Dermis blood vessel endothelial cell (primary cell): ENCODE results near the gene TMEM255B. TPM values are rescaled to one million over a fixed set of nuclear protein-coding genes. Genes with fewer than 3 reads are reported as not detected.
"Not testable (repeated sequence)": the region's sequence is repeated elsewhere in the genome, so short reads cannot be mapped to it uniquely, and the experiment has no call there.

Experiments used
- DNase-seq: peaks from one replicate; pipeline ENCODE4 v3.0.0; 2010
- total RNA-seq: library from RNA; depleted of rRNA; stranded (reverse); fragments of >200 nt; gene quantifications from 2 replicates; pipeline ENCODE4 v1.2.3, GENCODE V29; 2014

Gene TMEM255B
- total RNA-seq, 1 donor from 2014 or later, result 72.3 TPM

GRCh38 chr13:113749967-113750366 is 9.1 kb upstream of the TMEM255B start:
- no peak for DNase-seq

DNA sequence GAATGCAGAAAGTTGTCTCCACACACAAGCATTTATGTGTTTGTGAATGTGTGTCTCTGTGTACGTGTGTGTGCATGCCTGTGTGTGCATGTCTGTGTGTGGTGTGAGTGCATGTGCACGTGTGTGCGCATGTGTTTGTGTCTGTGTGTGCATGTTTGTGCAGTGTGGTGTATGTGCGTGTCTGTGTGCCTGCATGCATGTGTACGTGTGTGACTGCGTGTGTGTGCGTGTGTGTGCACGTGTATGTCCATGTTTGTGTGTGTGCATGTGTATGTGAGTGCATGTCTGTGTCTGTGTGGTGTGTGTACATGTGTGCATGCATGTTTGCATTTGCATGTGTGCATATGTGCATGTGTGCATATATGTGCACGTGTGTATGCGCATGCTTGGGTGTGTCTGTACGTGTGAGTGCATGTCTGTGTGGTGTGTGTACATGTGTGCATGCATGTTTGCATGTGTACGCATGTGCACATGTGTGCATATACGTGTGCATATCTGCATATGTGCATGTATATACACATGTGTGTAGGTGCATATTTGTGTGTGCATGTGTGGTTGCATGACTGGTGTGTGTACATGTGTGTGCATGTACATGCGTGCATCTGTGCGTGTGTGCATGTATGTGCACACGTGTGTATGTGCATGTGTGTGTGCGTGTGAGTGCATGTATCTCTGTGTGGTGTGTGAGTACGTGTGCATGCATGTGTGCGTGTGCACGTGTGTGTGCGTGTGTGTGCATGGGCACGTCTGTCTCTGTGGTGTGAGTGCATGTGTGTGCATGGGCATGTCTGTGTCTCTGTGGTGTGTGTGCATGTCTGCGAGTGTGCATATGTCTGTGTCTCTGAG is 8.2 kb upstream of the TMEM255B start:
- DNase-seq, result no peak

DNA sequence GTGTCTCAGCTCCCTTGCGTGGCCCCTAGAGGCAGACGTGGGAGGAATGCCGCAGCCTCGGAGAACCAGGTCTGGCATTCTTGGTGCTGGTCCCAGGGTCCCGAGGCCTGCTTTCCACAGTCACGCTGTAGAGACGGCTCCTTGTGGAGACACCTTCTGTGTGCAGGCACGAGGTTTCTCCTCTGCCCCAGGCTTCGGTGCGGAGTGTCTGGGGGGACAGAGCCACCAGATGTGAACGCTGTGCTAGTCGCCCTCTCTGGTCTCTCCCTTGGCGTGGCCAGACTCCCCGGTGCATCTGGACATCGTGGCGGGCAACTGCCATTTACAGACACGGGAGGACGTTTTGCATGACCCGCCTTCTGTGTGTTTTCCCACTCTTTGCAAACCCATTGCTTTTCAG is 7.5 kb upstream of the TMEM255B start:
- DNase-seq, result no peak

GRCh38 chr13:113752211-113752986 is 6.6 kb upstream of the TMEM255B start:
- not testable (repeated sequence) for DNase-seq

DNA sequence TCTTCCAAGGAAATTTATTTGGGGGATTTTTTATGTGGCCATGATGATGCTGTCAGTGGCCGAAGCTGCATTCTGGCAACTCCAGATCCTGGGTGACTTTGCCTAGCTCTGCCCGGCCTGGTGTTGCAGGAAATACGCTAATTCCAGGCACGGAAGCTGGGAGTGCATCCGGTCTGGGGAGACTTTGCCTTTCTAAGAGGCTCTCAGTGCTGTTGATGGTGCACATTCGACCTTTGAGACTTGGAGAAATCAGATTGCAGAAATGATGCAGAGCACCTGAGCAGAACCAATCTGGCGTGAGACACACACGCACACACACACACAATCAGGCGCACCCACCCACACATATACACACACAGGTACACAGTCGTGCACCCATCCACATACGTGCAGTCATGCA is 5.9 kb upstream of the TMEM255B start:
- peak; percentile 16 for DNase-seq

- no peak for DNase-seq
Observed at GRCh38 chr13:113754242-113754641, 4.8 kb upstream of the TMEM255B start.

DNA sequence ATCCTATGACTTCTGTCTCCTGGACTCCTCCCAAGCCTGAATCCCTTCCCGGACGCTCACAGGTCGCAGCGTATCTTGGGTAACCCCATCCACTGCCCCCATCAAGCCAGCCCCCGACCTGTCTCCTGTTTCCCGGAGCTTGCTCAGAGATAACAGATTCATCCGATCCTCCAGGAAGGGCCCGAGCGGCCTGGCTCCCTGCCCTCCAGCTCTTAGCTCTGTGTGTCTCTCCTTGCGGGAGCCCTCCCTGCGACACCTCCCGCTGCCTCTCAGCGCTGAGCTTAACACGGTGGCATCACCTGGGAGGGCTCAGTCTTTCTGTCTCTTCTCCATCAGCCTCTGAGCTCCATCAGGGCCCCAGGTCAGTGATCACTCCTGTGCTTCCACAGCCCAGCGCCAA is 4.3 kb upstream of the TMEM255B start:
- no peak for DNase-seq

DNA sequence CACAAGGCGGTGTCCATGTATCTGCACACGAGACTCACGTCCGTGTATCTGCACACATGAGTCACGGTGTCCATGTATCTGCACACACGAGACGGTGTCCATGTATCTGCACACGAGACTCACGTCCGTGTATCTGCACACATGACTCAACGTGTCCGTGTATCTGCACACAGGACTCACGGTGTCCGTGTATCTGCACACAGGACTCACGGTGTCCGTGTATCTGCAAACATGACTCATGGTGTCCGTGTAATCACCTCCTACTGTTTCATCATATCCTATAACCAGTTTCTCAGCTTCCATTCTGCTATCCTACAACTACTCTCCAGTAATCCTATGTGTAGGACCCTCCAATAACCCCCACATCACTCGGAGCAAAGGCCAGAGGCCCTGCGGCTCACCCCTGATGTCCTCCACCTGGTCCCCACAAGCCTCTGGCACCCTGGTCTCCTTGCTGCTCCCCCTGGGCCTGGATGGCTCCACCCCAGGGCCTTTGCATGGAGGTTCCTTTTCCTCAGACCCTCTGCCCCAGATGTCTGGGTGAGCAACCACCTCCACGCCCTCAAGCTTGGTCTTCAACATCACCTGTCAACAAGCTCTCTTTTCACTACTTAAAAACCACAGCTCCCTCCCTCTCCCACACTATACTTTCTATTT is 2.5 kb upstream of the TMEM255B start:
- DNase-seq, result no peak

DNA sequence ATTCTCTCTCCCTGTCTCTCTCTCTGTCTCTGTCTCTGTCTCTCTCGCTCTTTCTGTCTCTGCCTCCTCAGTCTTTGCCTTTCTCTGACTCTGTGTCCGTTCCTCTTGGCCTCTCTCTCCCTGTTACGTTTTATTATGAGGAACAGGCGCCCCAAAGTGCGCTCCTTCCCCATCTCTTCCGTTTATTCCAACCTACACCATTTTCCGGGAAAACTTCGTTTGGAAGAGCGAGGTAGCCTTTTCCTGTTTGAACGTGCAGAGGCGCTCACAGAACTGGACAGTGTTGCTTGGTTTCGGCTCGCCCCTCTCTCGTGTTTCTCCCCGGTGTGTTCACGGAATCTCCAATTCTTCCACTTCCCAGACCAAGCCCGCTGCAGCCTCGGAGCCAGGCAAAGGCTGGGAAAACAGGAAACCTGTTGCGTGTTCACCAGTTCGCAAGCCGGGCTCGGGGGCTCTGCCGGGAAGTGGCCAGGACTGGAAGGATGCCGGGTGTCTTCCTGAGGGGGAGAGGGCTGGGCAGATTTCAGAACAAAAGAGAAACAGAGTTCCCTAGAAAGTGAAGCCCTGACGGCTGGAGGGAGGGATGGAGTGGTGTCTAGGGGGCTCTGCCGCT is 605 bp downstream of the TMEM255B start:
- DNase-seq, result peak; percentile 83

DNA sequence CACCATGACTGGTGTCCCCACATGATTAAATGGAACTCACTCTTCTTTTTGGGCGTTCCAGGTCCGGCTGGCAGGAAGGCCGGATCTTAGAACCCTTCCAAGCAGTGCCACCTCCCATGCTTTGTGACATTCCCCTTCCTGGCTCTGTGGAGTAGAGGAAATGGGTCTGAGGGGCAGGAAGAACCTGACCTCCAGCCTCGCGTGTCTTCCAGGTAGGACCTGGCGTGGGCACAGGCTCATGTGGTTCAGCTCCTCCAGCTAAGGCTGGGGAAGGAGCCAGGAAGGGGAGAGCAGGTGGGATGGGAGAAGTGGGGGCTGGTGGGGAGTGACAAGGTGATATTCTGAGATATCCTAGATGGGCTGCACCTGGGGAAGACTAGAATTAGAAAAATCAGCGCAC is 2.1 kb downstream of the TMEM255B start:
- DNase-seq, result no peak

- DNase-seq, result no peak
Observed at GRCh38 chr13:113762075-113762474, 3.0 kb downstream of the TMEM255B start.

DNA sequence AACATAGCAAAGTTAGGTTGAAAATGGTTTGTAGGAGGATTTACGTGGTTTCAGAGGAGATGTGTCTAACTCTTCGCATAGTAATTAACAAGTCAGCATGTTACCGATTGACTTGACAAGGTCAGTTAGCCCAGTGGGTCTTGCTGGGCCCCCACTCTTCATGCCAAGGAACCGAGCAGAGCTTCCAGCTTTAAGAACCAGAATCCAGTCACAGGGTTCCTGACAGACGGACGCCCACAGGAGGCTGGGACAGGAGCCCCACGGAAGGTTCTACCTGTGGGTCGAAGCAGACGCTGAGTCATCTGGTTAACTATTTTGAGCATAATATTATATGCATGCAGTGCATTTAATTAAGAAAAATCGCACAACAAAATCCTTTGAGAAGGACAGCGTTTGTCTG is 3.5 kb downstream of the TMEM255B start:
- no peak for DNase-seq

DNA sequence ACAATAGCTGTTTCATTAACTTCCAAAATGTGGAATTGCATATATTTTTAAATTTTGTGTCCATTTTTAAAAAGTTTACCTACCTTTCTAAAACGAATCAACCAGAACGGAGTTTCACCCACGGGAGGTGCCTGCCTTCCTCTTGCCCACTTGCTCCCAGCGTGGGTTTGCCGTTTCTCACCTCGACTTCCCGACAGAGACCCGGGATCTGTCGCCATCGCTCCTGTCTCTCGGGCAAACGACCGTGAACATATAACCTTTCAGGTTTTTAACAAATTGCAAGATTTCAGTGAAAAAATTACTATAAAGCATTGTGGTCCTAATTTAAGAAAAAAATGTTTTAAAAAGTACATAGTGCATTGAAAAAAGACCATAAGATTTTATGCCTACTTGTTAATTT is 4.2 kb downstream of the TMEM255B start:
- DNase-seq, result no peak

DNA sequence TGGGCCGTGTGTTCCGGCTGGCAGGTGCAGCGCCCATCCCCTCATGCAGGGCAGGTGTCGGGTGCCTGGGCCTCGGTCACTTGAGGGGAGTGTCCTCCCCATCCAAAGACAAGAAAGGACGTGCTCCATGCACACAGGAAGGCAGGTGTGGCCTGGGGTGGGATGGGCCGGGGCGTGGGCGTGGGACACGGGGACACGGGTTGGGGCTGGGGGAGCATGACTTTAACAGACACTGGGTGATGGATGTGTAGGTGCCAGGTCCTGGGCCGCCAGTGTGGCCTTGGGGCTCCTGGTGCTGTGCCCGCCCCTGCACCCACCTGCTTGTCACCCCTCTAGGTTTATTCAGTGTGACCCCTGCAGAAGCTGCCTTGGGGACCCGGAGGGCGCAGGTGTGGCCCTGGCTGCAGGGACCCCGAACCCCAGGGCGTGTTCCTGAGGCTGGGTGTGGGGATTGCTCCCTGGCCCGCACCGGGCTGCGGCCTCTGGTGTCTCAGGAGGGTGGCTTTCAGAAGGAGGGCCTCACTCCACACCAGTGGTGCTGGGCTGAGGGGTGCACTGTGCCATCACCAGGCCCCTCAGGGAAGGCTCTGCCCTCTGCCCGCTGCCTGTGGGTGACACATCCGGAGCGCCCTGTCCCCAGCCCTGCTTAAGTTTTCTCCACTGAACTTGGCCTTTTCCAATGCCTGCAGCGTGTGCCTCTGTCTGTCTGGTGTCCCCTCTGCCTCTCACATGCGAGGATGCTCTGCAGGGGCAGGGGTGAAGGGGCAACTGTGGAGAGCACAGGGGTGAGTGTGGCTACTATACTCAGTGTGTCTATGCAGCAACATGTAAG is 5.2 kb downstream of the TMEM255B start:
- DNase-seq, result no peak

GRCh38 chr13:113764793-113765563 is 6.0 kb downstream of the TMEM255B start:
- DNase-seq, result no peak

GRCh38 chr13:113765564-113765910 is 6.5 kb downstream of the TMEM255B start:
- DNase-seq, result no peak

DNA sequence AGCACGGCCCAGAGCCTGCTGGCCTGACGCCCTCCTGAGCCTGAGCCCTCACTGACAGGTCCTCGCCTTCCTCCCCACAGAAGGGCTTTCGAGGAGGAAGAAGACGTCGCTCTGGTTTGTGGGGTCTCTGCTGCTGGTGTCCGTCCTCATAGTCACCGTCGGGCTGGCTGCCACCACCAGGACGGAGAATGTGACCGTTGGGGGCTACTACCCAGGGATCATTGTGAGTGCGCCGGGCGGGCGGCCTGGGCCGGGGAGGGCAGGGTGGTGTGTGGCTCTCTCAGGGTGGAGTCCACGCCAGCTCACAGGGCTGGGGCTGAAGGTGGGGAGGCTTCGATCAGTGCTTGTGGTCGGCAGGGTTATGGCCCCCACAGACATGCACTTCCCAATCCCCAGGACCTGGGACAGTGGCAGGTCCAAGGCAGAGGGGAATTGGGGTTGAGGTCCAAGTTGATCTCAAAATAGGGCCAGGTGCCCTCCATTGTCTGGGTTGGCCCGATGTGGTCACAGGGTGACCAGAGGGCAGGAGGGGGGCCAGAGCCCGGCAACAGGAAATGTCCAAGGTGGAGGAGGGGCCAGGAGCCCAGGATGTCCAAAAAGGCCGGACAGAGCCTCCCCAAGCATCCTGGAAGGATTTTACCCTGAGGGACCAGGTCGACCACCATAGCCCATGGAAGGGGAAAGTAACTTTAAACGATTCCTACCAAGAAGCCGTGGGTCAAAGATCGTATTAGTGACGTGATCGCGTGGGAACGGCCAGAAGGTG is 7.2 kb downstream of the TMEM255B start:
- no peak for DNase-seq

DNA sequence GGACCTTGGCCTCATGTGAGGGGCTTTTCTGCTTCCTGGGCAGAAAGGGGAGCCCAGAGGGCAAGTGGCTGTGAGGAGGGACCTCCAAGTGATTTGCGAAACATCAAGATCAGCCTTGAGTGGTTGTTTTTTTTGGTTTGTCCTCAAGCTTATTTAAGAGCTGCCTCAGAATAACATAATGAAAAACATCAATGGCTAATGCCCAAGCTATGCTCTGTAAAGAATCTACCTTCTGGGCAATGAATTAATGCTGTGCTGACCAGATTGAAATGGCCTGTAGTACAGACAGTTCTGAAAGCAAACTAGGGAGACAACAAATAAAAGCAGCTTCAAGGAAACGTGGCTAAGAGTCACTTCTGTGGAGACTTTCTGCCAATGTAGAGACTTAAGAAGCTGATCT is 8.3 kb downstream of the TMEM255B start:
- DNase-seq, result no peak

- no peak for DNase-seq
Observed at GRCh38 chr13:113768018-113768905, 9.2 kb downstream of the TMEM255B start.

DNA sequence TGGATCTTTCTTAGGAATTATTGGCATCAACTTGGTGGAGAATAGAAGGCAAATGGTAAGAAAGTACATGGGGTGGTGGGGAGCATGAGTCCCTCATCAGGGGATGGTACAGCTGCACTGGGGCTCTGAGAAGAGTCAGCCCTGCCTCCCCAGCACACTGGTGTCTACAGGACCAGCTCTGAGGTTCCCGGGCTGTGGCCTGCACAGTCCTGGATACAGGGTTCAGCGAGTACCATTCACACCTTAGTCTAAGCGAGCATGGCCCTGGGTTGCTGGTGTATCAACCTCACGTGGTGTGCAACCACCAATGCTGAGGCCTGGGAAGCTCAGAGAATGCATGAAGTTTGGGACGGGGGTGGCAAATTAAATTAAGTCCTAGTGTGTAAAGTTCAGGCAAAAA is 10.1 kb downstream of the TMEM255B start:
- DNase-seq, result no peak
